H1 (cell line): ENCODE data around the gene SMPX. TPM values are rescaled to one million over a fixed set of nuclear protein-coding genes. Genes with fewer than 3 reads are reported as not detected.
A peak's percentile ranks its signal among the peaks of the same experiment; 100 is the strongest.

Source experiments
- CTCF ChIA-PET: fragments of 300-600 bp; sonication (Branson Sonifier 250); formaldehyde crosslinking; loops from one replicate; lab custom pipeline; 2021; ENCODE audit not compliant: partially characterized antibody; lab: Charles Lee
- POLR2A ChIA-PET: fragments of 300-600 bp; sonication (Branson Sonifier 250); formaldehyde crosslinking; loops from one replicate; lab custom pipeline; 2021; ENCODE audit warnings: inconsistent platforms; ENCODE audit not compliant: partially characterized antibody; lab: Charles Lee
- DNase-seq, 2 experiments: peaks; one replicate each; pipeline versions ENCODE4 v3.0.0 to v3.0.0-alpha.2; 2010 to 2022; ENCODE audit warnings: low spot score in 2 of 2, low read depth in 1 of 2, mixed read lengths in 1 of 2
- FAIRE-seq: peaks from 2 replicates; lab custom pipeline; 2011; peaks lifted over from hg19 to GRCh38; lab: Jason Lieb, UNC
- H2AFZ ChIP-seq: 2 replicates; pipeline ENCODE4 v1.8.1; 2012; ENCODE audit warnings: low read length, inconsistent platforms
- H2AK5ac ChIP-seq: 2 replicates; pipeline ENCODE4 v1.6.1; 2013; ENCODE audit warnings: low read depth, low read length
- H2BK120ac ChIP-seq: replicated peaks from 2 replicates; pipeline ENCODE3; 2013; ENCODE audit warnings: low read depth, low read length, inconsistent platforms
- H2BK12ac ChIP-seq: 2 replicates; pipeline ENCODE4 v1.6.1; 2013; ENCODE audit warnings: low read depth, low read length
- H2BK15ac ChIP-seq: 2 replicates; pipeline ENCODE4 v1.6.1; 2013; ENCODE audit warnings: low read length
- H2BK20ac ChIP-seq: 2 replicates; pipeline ENCODE4 v1.6.1; 2013; ENCODE audit warnings: low read length
- H2BK5ac ChIP-seq: 2 replicates; pipeline ENCODE4 v1.6.1; 2013; ENCODE audit warnings: low read depth, low read length
- H3K14ac ChIP-seq: 2 replicates; pipeline ENCODE4 v1.6.1; 2013; ENCODE audit warnings: inconsistent platforms; ENCODE audit not compliant: insufficient read length
- H3K18ac ChIP-seq: 2 replicates; pipeline ENCODE4 v1.6.1; 2013; ENCODE audit warnings: low read length; ENCODE audit errors: extremely low read depth
- H3K23ac ChIP-seq: 2 replicates; pipeline ENCODE4 v1.6.1; 2013; ENCODE audit warnings: inconsistent platforms; ENCODE audit not compliant: insufficient read length
- H3K23me2 ChIP-seq: 2 replicates; pipeline ENCODE4 v1.6.1; 2013; ENCODE audit warnings: low read depth, low read length
- H3K27ac ChIP-seq: 2 replicates; pipeline ENCODE4 v1.6.1; 2011; ENCODE audit warnings: low read depth, low read length, inconsistent platforms
- H3K27me3 ChIP-seq, 4 experiments: replicated peaks in 1 of 4; 1 replicate in 1 of 4; 2 replicates in 3 of 4; pipeline versions ENCODE4 v1.6.1 to v1.8.1; 2011 to 2013; ENCODE audit warnings: low read length in 3 of 4, mild to moderate bottlenecking in 3 of 4, inconsistent platforms in 2 of 4, mixed read lengths in 2 of 4, moderate library complexity in 1 of 4; ENCODE audit not compliant: control insufficient read depth in 3 of 4, insufficient read depth in 3 of 4; ENCODE audit errors: extremely low read depth in 1 of 4
- H3K36me3 ChIP-seq, 4 experiments: 2 replicates each; pipeline versions ENCODE4 v1.6.1 to v1.8.1; 2011 to 2013; ENCODE audit warnings: mild to moderate bottlenecking in 4 of 4, low read length in 3 of 4, moderate library complexity in 2 of 4, control low read depth in 1 of 4, inconsistent platforms in 1 of 4; ENCODE audit not compliant: insufficient read depth in 4 of 4, control insufficient read depth in 2 of 4
- H3K4ac ChIP-seq: replicated peaks from 2 replicates; pipeline ENCODE3; 2013; ENCODE audit warnings: low read length, low read depth, mixed read lengths, inconsistent platforms; ENCODE audit not compliant: insufficient read length
- H3K4me1 ChIP-seq, 4 experiments: replicated peaks in 1 of 4; 1 replicate in 1 of 4; 2 replicates in 3 of 4; pipeline versions ENCODE4 v1.6.1 to v1.8.1; 2011 to 2013; ENCODE audit warnings: low read length in 3 of 4, inconsistent platforms in 2 of 4, mixed read lengths in 1 of 4; ENCODE audit not compliant: insufficient read depth in 4 of 4, control insufficient read depth in 3 of 4
- H3K4me2 ChIP-seq, 2 experiments: 2 replicates each; pipeline versions ENCODE4 v1.6.1 to v1.8.1; 2011 to 2013; ENCODE audit warnings: low read depth in 2 of 2, low read length in 2 of 2, control low read depth in 1 of 2, inconsistent platforms in 1 of 2, mild to moderate bottlenecking in 1 of 2; ENCODE audit not compliant: insufficient read depth in 1 of 2
- H3K4me3 ChIP-seq, 4 experiments: fragments of 200-600, 300-600 bp in 1 of 4; sonication (generic), shearing (Covaris generic), sonication (Bioruptor Twin) in 1 of 4; 2 replicates each; pipeline versions ENCODE4 v1.5.1 to v1.8.1; 2011 to 2016; ENCODE audit warnings: low read length in 4 of 4, low read depth in 3 of 4, control low read depth in 2 of 4, inconsistent platforms in 2 of 4, mild to moderate bottlenecking in 2 of 4, mixed read lengths in 1 of 4, moderate library complexity in 1 of 4; ENCODE audit not compliant: insufficient read depth in 2 of 4; ENCODE audit errors: extremely low read depth in 1 of 4
- H3K56ac ChIP-seq: replicated peaks from 2 replicates; pipeline ENCODE3; 2013; ENCODE audit warnings: low read depth, mild to moderate bottlenecking, mixed read lengths, low read length, inconsistent platforms; ENCODE audit not compliant: insufficient read length
- H3K79me1 ChIP-seq: 2 replicates; pipeline ENCODE4 v1.6.1; 2013; ENCODE audit warnings: low read depth, low read length, control low read depth
- H3K79me2 ChIP-seq, 2 experiments: 2 replicates each; pipeline versions ENCODE4 v1.6.1 to v1.8.1; 2012 to 2013; ENCODE audit warnings: low read length in 2 of 2, mild to moderate bottlenecking in 2 of 2, inconsistent platforms in 1 of 2; ENCODE audit not compliant: insufficient read depth in 2 of 2, control insufficient read depth in 1 of 2
- H3K9ac ChIP-seq, 4 experiments: replicated peaks in 1 of 4; 1 replicate in 1 of 4; 2 replicates in 3 of 4; pipeline versions ENCODE4 v1.6.1 to v1.8.1; 2011 to 2013; ENCODE audit warnings: low read depth in 3 of 4, low read length in 3 of 4, control low read depth in 2 of 4, mild to moderate bottlenecking in 2 of 4, moderate library complexity in 2 of 4, inconsistent platforms in 1 of 4; ENCODE audit errors: extremely low read depth in 1 of 4
- H3K9me3 ChIP-seq, 2 experiments: 2 replicates each; pipeline versions ENCODE4 v1.6.1 to v1.8.1; 2012 to 2013; ENCODE audit warnings: mild to moderate bottlenecking in 2 of 2, moderate library complexity in 2 of 2, control low read depth in 1 of 2, inconsistent platforms in 1 of 2, low read depth in 1 of 2, low read length in 1 of 2, mixed read lengths in 1 of 2; ENCODE audit not compliant: insufficient read depth in 2 of 2
- H4K20me1 ChIP-seq, 2 experiments: replicated peaks in 1 of 2; 2 replicates each; pipeline versions ENCODE3 to v1.8.1; 2011 to 2013; ENCODE audit warnings: inconsistent platforms in 2 of 2, low read length in 2 of 2, mild to moderate bottlenecking in 1 of 2; ENCODE audit not compliant: insufficient read depth in 2 of 2, control insufficient read depth in 1 of 2
- H4K5ac ChIP-seq: 2 replicates; pipeline ENCODE4 v1.6.1; 2013; ENCODE audit warnings: low read length, low read depth, mixed read lengths, inconsistent platforms; ENCODE audit not compliant: insufficient read length
- H4K8ac ChIP-seq: 2 replicates; pipeline ENCODE4 v1.8.0; 2013; ENCODE audit warnings: mild to moderate bottlenecking, moderate library complexity, low read length, inconsistent platforms; ENCODE audit not compliant: insufficient read depth; ENCODE audit errors: extremely low read depth
- H4K91ac ChIP-seq: replicated peaks from 2 replicates; pipeline ENCODE3; 2013; ENCODE audit warnings: low read length, mixed read lengths, inconsistent platforms; ENCODE audit not compliant: insufficient read length
- CEBPB ChIP-seq: IDR thresholded peaks from 2 replicates; pipeline ENCODE4 v1.6.1; 2012; ENCODE audit warnings: low read depth, low read length
- EZH2 ChIP-seq: fragments of 200-600 bp; sonication (generic); IDR thresholded peaks from 2 replicates; pipeline ENCODE4 v1.7.1; 2012; ENCODE audit warnings: low read depth, mild to moderate bottlenecking, moderate library complexity, low read length, inconsistent platforms; ENCODE audit not compliant: severe bottlenecking
- FOSL1 ChIP-seq: IDR thresholded peaks from 2 replicates; pipeline ENCODE4 v1.6.1; 2011; ENCODE audit warnings: mild to moderate bottlenecking, low read depth, low read length, moderate library complexity; ENCODE audit not compliant: insufficient read depth
- GTF2F1 ChIP-seq: IDR thresholded peaks from 2 replicates; pipeline ENCODE4 v1.6.1; 2012; ENCODE audit warnings: low read depth, low read length, improper control_type of control experiment, borderline replicate concordance
- JUN ChIP-seq: IDR thresholded peaks from 2 replicates; pipeline ENCODE4 v1.6.1; 2011; ENCODE audit warnings: low read depth, mild to moderate bottlenecking, improper control_type of control experiment, low read length
- KDM1A ChIP-seq: fragments of 200-600, 300-600 bp; sonication (generic); IDR thresholded peaks from 2 replicates; pipeline ENCODE4 v1.7.1; 2016; ENCODE audit warnings: mild to moderate bottlenecking, low read length, borderline replicate concordance
- KDM4A ChIP-seq: IDR thresholded peaks from one replicate; pipeline ENCODE4 v1.7.1; 2012; ENCODE audit warnings: low read depth, mild to moderate bottlenecking, moderate library complexity, low read length, inconsistent platforms; ENCODE audit not compliant: severe bottlenecking
- RNF2 ChIP-seq: fragments of 200-900, 300-1000 bp; sonication (generic); IDR thresholded peaks from 2 replicates; pipeline ENCODE4 v1.7.1; 2016; ENCODE audit warnings: borderline replicate concordance, low read depth, mild to moderate bottlenecking, antibody characterized with exemption, low read length; ENCODE audit not compliant: poor library complexity, severe bottlenecking; ENCODE audit errors: missing control alignments
- SP2 ChIP-seq: IDR thresholded peaks from 2 replicates; pipeline ENCODE4 v1.6.1; 2012; ENCODE audit warnings: mild to moderate bottlenecking, low read length, inconsistent platforms
- TEAD4 ChIP-seq: IDR thresholded peaks from 2 replicates; pipeline ENCODE4 v1.6.1; 2012; ENCODE audit warnings: low read depth, low read length, inconsistent platforms, mixed read lengths
- ZNF274 ChIP-seq: IDR thresholded peaks from 2 replicates; pipeline ENCODE4 v1.7.0; 2012; ENCODE audit warnings: low read length, borderline replicate concordance; ENCODE audit errors: extremely low read depth
- WGBS, 2 experiments: shearing (Covaris generic) in 1 of 2; methylation state at CpG; one replicate each; pipeline versions ENCODE4 v1.1.6 to v1.1.7; 2013 to 2015; ENCODE audit warnings: low lambda C conversion rate in 2 of 2, mixed read lengths in 2 of 2, inconsistent platforms in 1 of 2, low coverage in 1 of 2, missing lambda C conversion rate in 1 of 2; ENCODE audit not compliant: insufficient replicate concordance in 2 of 2, insufficient coverage in 1 of 2, insufficient read length in 1 of 2; ENCODE audit errors: extremely low coverage in 1 of 2, missing lambda C conversion rate in 1 of 2; 5-methylcytosine and 5-hydroxymethylcytosine counted together
- polyA plus RNA-seq, 7 experiments: library from polyadenylated mRNA; depleted of rRNA in 3 of 7; stranded (reverse) in 5 of 7; unstranded in 2 of 7; fragments of >200 nt in 5 of 7; fragments of 200-250 nt in 2 of 7; gene quantifications; 1 replicate in 5 of 7; 2 replicates in 1 of 7; 4 replicates in 1 of 7; pipeline versions ENCODE4 v1.2.1 to v1.2.3, GENCODE V29; 2011 to 2013; ENCODE audit warnings: missing spikeins in 2 of 7, mixed read lengths in 2 of 7
- total RNA-seq: library from RNA; stranded (reverse); fragmentation: NEBNext Ultra II Directional; extraction: Animal tissue kit (Norgen Biotek cat#: 25700); gene quantifications from 2 replicates; pipeline ENCODE4 v1.2.1, GENCODE V29; 2021

The SMPX gene
- total and polyA plus RNA-seq, 2 of the 8 experiments (the other 6 are each of a cell fraction or from before 2014, with no cell fraction given) = not detected

DNA sequence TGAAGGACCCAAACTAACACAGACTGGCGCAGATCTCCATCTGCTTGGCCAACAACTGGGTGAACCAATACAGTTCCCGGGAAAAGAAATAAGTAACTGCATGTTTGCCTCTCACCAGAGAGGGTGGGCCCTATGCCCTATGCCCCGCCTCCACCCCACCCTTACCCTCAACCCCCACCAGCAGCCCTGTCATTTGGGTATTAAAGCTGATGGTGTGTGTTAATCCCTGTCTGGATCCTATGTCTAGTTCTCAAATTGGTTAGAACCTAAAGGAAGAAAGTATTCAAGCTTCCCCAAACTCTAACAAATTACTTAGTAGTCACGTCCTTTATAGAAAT, 19.0 kb downstream of the SMPX start:
- Histone ChIP-seq H3K9ac (no peak overlapping the region), H2BK5ac (no peak overlapping the region), H3K4me2 (peak overlapping the region in 1 of 2 experiments; percentile 45; a peak in 2 of 4 replicates), H3K56ac (no peak overlapping the region), H3K4me3 (peak overlapping the region in 1 of 4 experiments; percentile 35; a peak in 1 of 8 replicates), H3K27me3 (no peaks in the 10 kb centered on the region), H2BK15ac (no peak overlapping the region), H2BK12ac (no peak overlapping the region), H3K27ac (no peak overlapping the region), H4K91ac (no peak overlapping the region), H3K9me3 (no peaks in the 10 kb centered on the region), H2AK5ac (no peak overlapping the region), H2AFZ (0 out of 2 replicates have a peak overlapping the region, but pooled peaks have one; percentile 70), H3K79me1 (no peaks in the 10 kb centered on the region), H3K4ac (no peak overlapping the region), H3K18ac (no peak overlapping the region), H3K23me2 (no peaks in the 10 kb centered on the region), H3K4me1 (peaks cover 0 to 5% (median 2%) of the 10 kb centered on the region in 4 experiments; a peak in 2 of 7 replicates), H2BK20ac (no peak overlapping the region), H4K8ac (no peak overlapping the region), H4K20me1 (no peaks in the 10 kb centered on the region), H3K23ac (no peak overlapping the region), H3K79me2 (no peaks in the 10 kb centered on the region), H2BK120ac (no peak overlapping the region), H4K5ac (no peak overlapping the region), H3K36me3 (no peaks in the 10 kb centered on the region), H3K14ac (no peak overlapping the region)
- ChIA-PET CTCF (no interaction called here), POLR2A (no interaction called here)
- FAIRE-seq = no peak
- 76% methylated on average over 4 of the region's 4 CpGs; no CpG with 5 or more reads in 1 of the 2 experiments for WGBS, 2 experiments
- no peak for TF ChIP-seq GTF2F1
- TF ChIP-seq SP2 = no peak
- no peak for TF ChIP-seq KDM4A
- no peak for TF ChIP-seq CEBPB
- no peak for TF ChIP-seq EZH2
- TF ChIP-seq RNF2 = no peak
- no peak for TF ChIP-seq FOSL1
- no peak for TF ChIP-seq KDM1A
- TF ChIP-seq TEAD4 = no peak
- no peak for TF ChIP-seq ZNF274
- no peak for TF ChIP-seq JUN
- DNase-seq = no peak
